ENCODE data around the gene SLX1A. TPM values are rescaled to one million over a fixed set of nuclear protein-coding genes. Genes with fewer than 3 reads are reported as not detected.

SLX1A gene
- total RNA-seq, 4 donors from 2014 or later, result 12.9 to 27.1 (median 23.1) TPM

- 31% methylated on average over 13 of the region's 24 CpGs for WGBS
- no peaks in the 10 kb centered on the region for H3K27me3 ChIP-seq
- H3K36me3 ChIP-seq, result peaks cover 0 to 8% (median 4%) of the 10 kb centered on the region in 4 donors
- no peak for TF ChIP-seq POLR2AphosphoS5 (IDR thresholded peaks at IDR 0.05)
- no peak for TF ChIP-seq CTCF (IDR thresholded peaks at IDR 0.05)
- TF ChIP-seq POLR2A (IDR thresholded peaks at IDR 0.05; ENCODE audit: low read depth), result no peak
- TF ChIP-seq EP300 (IDR thresholded peaks at IDR 0.05), result no peak
- H3K4me3 ChIP-seq, result peak overlapping the region; percentile 61 to 74 (median 63)
- no peaks in the 10 kb centered on the region for H3K9me3 ChIP-seq
- H3K27ac ChIP-seq (replicated peaks in 1 of 4), result peak overlapping the region in 3 of 4 donors; percentile 52 to 81 (median 77)
- DNase-seq (ENCODE audit: extremely low spot score), result no peak
- intact Hi-C loops (cut with DNase I), result no loop called here
- H3K4me1 ChIP-seq, result peaks cover 11 to 35% (median 26%) of the 10 kb centered on the region in 4 donors
These were observed 9.4 kb upstream of the SLX1A start for GRCh38 chr16:30184096-30184890.

- no peak for TF ChIP-seq POLR2AphosphoS5 (IDR thresholded peaks at IDR 0.05)
- no peak for TF ChIP-seq POLR2A (IDR thresholded peaks at IDR 0.05; ENCODE audit: low read depth)
- no peak for TF ChIP-seq CTCF (IDR thresholded peaks at IDR 0.05)
- no peak for TF ChIP-seq EP300 (IDR thresholded peaks at IDR 0.05)
- intact Hi-C loops (cut with DNase I), result no loop called here
- Histone ChIP-seq H3K27ac (replicated peaks in 1 of 4) (peak overlapping the region in 3 of 4 donors; percentile 43 to 52 (median 51)), H3K9me3 (no peaks in the 10 kb centered on the region), H3K4me1 (peaks cover 11 to 35% (median 26%) of the 10 kb centered on the region in 4 donors), H3K27me3 (no peaks in the 10 kb centered on the region), H3K36me3 (peaks cover 0 to 8% (median 4%) of the 10 kb centered on the region in 4 donors), H3K4me3 (peak overlapping the region; percentile 61 to 74 (median 63))
- DNase-seq (ENCODE audit: extremely low spot score), result no peak
- 88% methylated on average over 6 of the region's 13 CpGs for WGBS
These were observed 8.6 kb upstream of the SLX1A start for GRCh38 chr16:30184891-30185682.

- H3K4me3 ChIP-seq, result peak overlapping the region; percentile 61 to 74 (median 63)
- DNase-seq (ENCODE audit: extremely low spot score), result peak; percentile 94
- TF ChIP-seq POLR2A (IDR thresholded peaks at IDR 0.05; ENCODE audit: low read depth), result no peak
- TF ChIP-seq POLR2AphosphoS5 (IDR thresholded peaks at IDR 0.05), result peak in 1 of 2 donors; percentile 7
- peaks cover 0 to 8% (median 4%) of the 10 kb centered on the region in 4 donors for H3K36me3 ChIP-seq
- peaks cover 11 to 35% (median 26%) of the 10 kb centered on the region in 4 donors for H3K4me1 ChIP-seq
- intact Hi-C loops (cut with DNase I), result no loop called here
- peak overlapping the region in 3 of 4 donors; percentile 43 to 52 (median 51) for H3K27ac ChIP-seq (replicated peaks in 1 of 4)
- H3K9me3 ChIP-seq, result no peaks in the 10 kb centered on the region
- WGBS, result 71% methylated on average over 14 of the region's 15 CpGs
- no peaks in the 10 kb centered on the region for H3K27me3 ChIP-seq
These were observed 7.8 kb upstream of the SLX1A start for GRCh38 chr16:30185683-30186421.

GRCh38 chr16:30186444-30186781 lies 7.3 kb upstream of the SLX1A start:
- Histone ChIP-seq H3K9me3 (no peaks in the 10 kb centered on the region), H3K36me3 (peaks cover 0 to 8% (median 4%) of the 10 kb centered on the region in 4 donors), H3K4me1 (peaks cover 11 to 35% (median 26%) of the 10 kb centered on the region in 4 donors), H3K27me3 (no peaks in the 10 kb centered on the region), H3K4me3 (peak overlapping the region in 1 of 4 donors; percentile 7), H3K27ac (replicated peaks in 1 of 4) (peak overlapping the region in 2 of 4 donors; percentile 29 to 42)
- intact Hi-C loops (cut with DNase I), result no loop called here
- no peak for TF ChIP-seq CTCF (IDR thresholded peaks at IDR 0.05)
- TF ChIP-seq POLR2A (IDR thresholded peaks at IDR 0.05; ENCODE audit: low read depth), result no peak
- no peak for TF ChIP-seq POLR2AphosphoS5 (IDR thresholded peaks at IDR 0.05)
- no peak for DNase-seq (ENCODE audit: extremely low spot score)
- 84% methylated on average over 9 of the region's 9 CpGs for WGBS
